Stimulated activated CD4-positive, alpha-beta T cell treated with anti-CD3 and anti-CD28 coated beads, Interleukin-1b, Interleukin-23, amount 100 ng/mL, for 24 hours (primary cell): Measurements from ENCODE around the gene RGN.
"Not testable (repeated sequence)": the region's sequence is repeated elsewhere in the genome, so short reads cannot be mapped to it uniquely, and the experiment has no call there.

Experiments used
- DNase-seq, 4 experiments: peaks; one replicate each; pipeline ENCODE4 v3.0.0-alpha.2; 2020; ENCODE audit warnings: low read depth in 4 of 4, low spot score in 1 of 4

RGN gene

GRCh38 chrX:47078129-47079043 lies at the start of gene RGN:
RGN (plus strand) TSS chrX:47078443; CDS start chrX:47081145, 2,702 bp downstream.
- no peak for DNase-seq

GRCh38 chrX:47030339-47030738 lies 47.9 kb upstream of the RGN start:
- peak in 1 of 4 experiments; percentile 0 for DNase-seq

DNA sequence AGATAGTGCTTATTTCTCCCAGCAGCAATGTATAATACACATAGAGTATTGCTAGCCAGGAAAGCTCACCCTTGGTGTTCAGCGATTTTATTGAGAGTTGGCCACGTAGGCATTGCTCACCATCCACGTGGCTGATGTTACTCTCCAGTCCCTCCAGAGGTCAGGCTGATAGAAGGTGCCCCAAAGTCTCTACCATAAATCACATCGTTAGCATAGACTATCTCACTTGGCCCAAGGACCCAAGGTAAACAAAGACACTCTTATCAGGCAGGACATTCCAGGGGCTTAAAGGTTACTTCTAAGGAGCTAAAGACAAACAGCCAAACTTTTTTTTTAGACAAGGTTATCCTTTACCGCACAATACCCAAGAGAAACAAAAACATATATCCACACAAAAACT lies 30.3 kb upstream of the RGN start:
- DNase-seq: no peak

DNA sequence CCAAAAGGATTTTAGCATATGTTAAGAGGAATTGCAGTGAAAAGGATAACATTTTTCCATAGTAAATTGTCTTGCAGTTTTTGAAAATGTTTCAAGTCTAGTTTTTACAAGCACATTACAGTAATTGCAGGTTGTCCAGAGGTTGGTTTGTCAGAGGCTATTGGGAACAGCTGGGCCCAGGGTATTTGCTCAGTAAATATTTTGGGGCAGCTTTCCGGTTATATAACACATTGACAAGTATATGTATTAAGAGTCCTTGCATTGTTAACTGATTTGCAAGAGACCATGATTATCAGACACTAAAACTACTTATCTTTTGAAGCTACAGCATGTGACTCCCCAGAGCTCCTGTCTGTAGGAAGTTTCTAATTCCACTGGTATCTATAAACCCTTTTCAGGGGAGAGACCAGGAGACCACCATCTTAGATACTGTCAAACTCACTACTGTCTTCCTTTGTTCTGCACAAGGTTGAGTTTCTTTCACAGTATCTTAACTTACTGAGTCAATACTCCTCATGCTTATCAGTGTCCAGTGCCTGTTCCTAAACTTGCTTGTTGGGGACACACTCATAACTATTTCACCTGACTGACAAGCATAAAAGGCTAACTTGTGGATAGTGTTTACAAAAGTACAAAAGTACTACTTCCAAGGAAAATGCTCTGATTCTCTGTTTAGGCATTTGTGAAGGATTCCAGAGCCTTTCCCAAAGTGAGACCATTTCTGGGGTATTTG lies 18.9 kb upstream of the RGN start:
- no peak for DNase-seq

DNA sequence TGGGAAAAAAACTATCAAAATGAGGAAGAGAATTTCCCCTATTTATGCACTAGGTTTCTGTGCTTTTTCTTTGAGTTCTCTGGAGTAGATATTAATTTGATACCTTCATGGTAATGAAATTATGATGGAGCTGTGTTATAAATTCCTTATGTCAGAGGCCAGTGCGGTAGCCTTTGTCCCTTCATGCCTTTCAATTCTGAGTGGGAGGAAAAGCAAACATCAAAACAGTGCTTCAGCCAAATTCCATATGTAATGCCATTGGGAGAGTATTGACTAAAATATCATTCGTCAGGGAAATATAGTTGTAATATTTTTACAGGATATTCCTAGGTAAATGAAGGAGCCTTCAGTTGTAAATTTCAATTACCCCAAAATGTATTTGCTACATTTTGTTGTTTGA lies 17.5 kb upstream of the RGN start:
- DNase-seq: no peak

DNA sequence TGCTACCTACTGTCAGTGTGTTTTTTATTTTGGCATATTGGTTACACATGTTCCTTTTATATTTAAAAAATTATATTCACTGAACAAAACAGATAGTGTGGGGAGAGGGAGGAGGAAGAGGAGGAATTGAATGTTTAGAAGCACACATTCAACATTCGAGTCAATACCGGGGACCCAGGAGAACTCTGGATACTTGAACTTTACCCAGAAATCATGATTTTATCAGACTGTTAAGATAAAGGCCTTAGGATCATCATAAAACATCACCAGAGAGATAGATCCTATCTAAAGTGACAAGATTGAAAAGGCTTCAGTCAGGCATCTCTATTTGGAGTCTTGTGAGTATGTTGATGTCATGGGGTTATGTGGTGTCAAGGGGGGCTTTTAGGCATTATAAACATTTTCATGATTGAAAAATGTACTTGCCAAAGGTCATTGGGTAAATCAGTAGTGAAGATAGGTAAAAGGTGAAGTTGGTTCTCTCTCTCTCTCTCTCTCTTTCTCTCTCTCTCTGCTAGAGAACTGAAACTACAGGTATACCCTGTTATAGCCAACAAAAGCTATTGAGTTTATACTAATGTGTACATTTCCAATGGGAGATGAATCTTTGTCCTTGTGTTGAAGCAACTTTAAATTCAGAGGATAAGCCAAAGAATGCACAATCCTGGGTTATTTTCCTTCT lies 16.9 kb upstream of the RGN start:
- DNase-seq: no peak

DNA sequence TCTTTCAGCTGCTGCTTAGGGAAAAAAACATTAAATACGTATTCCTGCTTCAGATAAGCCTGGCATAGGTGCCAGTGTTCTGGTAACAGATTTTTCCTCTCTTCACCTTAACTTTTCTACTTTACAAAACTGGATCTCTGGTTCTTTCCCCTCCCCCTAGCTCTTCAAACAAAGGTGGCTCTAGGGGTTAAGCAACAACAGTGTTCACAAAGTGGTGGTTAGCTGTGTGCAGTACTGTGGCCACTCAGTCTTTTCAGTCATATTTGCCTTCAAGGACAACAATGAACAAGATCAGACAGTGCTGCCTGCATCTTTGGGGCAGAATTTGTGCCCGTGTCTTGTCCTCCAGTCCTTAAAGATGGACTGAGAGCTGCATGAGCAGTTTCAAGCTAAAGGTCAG lies 15.1 kb upstream of the RGN start:
- no peak for DNase-seq

- no peak for DNase-seq
Measured at GRCh38 chrX:47068214-47068613, 10.0 kb upstream of the RGN start.

GRCh38 chrX:47068720-47069119 lies 9.5 kb upstream of the RGN start:
- no peak for DNase-seq

DNA sequence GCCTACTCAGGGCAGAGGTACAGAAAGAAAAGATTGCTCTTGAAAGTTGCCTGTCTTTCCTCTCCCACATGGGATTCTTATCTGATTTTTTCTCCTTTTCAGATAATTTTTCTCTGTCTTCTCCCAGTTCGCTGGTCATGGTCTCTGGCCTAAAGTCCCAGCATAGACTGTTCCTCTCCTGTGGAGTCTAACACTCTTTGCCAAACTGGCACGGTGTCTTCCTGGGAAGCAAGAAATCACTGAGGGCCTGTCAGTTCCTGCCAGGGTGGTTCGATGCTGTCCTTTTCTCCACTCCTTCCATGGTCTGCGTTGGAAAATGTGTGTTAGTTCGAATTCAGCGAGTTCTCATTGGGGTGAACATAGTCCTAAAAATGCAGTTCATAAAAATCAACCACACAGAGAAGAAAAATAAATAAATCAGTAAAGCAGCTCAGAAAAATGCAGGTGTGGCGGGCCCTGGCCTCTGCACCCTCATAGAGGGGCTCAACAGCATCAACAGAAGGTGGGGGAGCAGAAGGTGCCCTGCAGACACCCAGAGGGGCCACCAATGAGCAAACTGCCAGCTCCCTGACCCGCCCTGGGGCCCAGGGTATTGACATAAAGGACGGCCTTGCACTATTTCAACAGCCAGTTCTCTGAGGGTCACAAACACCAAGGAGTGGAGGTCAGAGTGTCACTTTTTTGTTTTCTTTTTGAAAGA lies 2.1 kb downstream of the RGN start:
- DNase-seq: no peak

DNA sequence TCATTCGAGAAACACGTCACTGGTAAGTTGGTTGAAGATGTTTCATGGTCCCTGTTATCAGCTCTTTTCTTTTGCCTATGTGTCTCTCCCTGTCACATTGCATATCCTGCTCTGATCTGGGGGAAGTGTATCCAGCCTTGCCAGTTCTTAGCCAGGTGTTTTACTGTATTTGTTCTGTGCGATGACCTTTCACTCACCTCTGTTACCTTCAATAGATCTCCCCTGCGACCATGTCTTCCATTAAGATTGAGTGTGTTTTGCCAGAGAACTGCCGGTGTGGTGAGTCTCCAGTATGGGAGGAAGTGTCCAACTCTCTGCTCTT lies 2.6 kb downstream of the RGN start:
- no peak for DNase-seq

DNA sequence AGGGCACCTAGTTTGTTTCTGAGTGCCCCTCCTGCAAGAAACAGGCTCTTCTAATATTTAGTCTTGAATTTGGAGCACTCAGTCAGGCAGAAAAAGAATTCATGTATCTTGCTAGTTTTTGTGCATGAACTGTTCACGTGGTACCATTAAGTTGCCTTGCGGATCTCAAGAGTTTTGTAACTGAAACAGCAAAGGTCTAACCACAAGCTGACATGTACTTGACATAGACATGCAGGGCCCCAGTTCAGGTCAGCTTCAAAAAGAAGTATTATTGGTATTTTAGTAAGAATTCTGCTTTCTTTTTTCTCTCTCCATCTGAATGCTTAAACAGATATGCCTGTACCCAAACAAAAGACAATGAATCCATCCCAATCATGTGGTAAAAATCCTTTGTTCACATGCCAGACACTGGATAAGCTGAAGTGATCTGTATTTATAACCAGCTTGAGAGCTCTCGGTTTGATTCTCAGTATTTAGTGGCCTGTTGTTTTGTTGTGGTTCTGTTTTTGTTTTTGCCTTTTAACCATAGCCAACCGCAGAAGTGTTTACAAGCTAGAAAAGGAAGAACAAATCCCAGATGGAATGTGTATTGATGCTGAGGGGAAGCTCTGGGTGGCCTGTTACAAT lies 13.0 kb downstream of the RGN start:
- DNase-seq: no peak

GRCh38 chrX:47093248-47093647 lies 15.0 kb downstream of the RGN start:
- no peak for DNase-seq

DNA sequence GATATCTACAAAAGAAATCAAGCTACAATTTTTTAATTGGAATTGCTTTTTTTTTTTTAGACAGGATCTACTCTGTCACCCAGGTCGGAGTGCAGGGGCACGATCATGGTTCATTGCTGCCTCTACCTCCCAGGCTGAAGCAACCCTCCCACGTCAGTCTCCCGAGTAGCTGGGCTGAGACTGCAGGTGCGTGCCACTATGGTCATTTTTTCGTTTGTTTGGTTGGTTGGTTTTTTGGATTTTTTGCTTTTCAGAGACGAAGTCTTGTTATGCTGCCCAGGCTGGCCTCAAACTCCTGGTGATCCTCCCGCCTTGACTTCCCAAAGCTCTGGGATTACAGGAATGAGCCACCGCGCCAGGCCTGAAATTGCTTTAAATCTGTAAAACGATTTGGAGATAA lies 15.6 kb downstream of the RGN start:
- DNase-seq: no peak

- no peak for DNase-seq
Measured at GRCh38 chrX:47097018-47097417, 18.8 kb downstream of the RGN start.

DNA sequence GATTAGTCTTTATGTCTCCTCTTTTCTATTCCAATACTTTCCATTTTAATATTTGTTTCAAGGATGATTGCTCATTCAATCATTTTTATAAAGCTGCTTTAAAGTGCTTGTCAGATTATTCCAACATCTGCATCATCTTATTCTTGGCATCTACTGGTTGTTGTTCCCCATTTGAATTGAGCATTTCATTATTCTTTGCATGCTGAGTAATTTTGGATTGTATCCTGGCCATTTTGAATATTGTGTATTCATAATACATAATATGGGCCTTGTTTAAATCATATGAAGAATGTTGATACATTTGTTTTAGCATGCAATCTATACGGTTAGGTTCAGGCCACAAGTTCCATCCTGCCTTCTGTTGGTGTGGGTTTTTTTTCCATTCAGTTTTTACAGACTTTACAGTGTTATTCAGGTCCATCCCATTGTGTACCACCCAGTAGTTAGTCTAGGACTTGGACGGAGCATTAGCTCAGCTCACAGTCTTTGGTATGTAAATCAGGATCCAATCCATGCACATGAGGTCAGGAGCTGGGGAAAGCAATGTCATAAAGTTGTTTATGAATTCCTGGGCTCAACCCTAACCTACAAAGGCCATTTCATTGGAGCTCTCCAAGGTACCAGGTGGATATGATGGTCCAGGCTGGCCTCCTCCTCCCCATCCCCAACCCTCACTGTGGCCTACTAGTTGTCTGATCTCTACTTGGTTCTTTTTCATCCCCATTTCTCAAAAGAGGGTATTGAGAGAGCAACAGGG lies 20.3 kb downstream of the RGN start:
- no peak for DNase-seq

GRCh38 chrX:47101206-47101605 lies 23.0 kb downstream of the RGN start:
- DNase-seq: no peak

DNA sequence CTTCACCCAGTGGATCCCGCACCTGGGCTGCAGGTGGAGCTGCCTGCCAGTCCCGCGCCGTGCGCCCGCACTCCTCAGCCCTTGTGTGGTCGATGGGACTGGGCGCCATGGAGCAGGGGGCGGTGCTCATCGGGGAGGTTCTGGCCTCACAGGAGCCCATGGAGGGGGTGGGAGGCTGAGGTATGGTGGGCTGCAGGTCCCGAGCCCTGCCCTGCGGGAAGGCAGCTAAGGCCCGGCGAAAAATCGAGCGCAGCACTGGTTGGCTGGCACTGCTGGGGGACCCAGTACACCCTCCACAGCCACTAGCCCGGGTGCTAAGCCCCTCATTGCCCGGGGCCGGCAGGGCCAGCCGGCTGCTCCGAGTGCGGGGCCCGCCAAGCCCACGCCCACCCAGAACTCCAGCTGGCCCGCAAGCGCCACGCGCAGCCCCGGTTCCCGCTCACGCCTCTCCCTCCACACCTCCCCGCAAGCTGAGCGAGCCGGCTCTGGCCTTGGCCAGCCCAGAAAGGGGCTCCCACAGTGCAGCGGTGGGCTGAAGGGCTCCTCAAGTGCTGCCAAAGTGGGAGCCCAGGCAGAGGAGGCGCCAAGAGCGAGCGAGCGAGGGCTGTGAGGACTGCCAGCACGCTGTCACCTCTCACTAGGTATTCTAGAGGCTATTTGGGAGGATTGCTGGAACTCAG lies 32.8 kb downstream of the RGN start:
- DNase-seq: not testable (repeated sequence)

- DNase-seq: no peak
Measured at GRCh38 chrX:47112316-47112954, 34.2 kb downstream of the RGN start.
